Parathyroid adenoma (tissue), 2 donors: ENCODE data around the gene FRAS1.

Experiments used
- H2AFZ ChIP-seq: fragments of 300-600 bp; sonication (generic); one replicate; pipeline ENCODE4 v1.7.0; 2017; ENCODE audit warnings: antibody characterized with exemption, mild to moderate bottlenecking
- H3K27ac ChIP-seq: fragments of 300-600 bp; sonication (generic); one replicate; pipeline ENCODE4 v1.7.0; 2017
- H3K27me3 ChIP-seq: fragments of 300-600 bp; sonication (generic); one replicate; pipeline ENCODE4 v1.7.0; 2017; ENCODE audit warnings: low read length; ENCODE audit not compliant: control insufficient read depth, insufficient read depth
- H3K36me3 ChIP-seq: fragments of 300-600 bp; sonication (generic); one replicate; pipeline ENCODE4 v1.7.0; 2017; ENCODE audit warnings: low read length; ENCODE audit not compliant: control insufficient read depth, insufficient read depth
- H3K4me1 ChIP-seq: fragments of 300-600 bp; sonication (generic); one replicate; pipeline ENCODE4 v1.7.0; 2017; ENCODE audit warnings: control low read depth
- H3K4me2 ChIP-seq: fragments of 300-600 bp; sonication (generic); one replicate; pipeline ENCODE4 v1.7.0; 2017; ENCODE audit warnings: low read length
- H3K4me3 ChIP-seq: fragments of 300-600 bp; sonication (generic); one replicate; pipeline ENCODE4 v1.7.0; 2017; ENCODE audit warnings: low read depth, low read length
- H3K79me2 ChIP-seq: fragments of 300-600 bp; sonication (generic); one replicate; pipeline ENCODE4 v1.7.0; 2017; ENCODE audit warnings: control low read depth
- H3K9ac ChIP-seq: fragments of 300-600 bp; sonication (generic); one replicate; pipeline ENCODE4 v1.7.0; 2017; ENCODE audit warnings: mild to moderate bottlenecking
- H3K9me3 ChIP-seq: fragments of 300-600 bp; sonication (generic); one replicate; pipeline ENCODE4 v1.7.0; 2017; ENCODE audit warnings: low read length; ENCODE audit not compliant: control insufficient read depth
- TF ChIP-seq, protein P1 (sequence below): fragments of 300-600 bp; sonication (generic); IDR thresholded peaks from one replicate; pipeline ENCODE4 v1.7.0; 2017; ENCODE audit warnings: antibody characterized with exemption, mild to moderate bottlenecking
- donor health status: primary hyperparathyroidism.

The FRAS1 gene

DNA sequence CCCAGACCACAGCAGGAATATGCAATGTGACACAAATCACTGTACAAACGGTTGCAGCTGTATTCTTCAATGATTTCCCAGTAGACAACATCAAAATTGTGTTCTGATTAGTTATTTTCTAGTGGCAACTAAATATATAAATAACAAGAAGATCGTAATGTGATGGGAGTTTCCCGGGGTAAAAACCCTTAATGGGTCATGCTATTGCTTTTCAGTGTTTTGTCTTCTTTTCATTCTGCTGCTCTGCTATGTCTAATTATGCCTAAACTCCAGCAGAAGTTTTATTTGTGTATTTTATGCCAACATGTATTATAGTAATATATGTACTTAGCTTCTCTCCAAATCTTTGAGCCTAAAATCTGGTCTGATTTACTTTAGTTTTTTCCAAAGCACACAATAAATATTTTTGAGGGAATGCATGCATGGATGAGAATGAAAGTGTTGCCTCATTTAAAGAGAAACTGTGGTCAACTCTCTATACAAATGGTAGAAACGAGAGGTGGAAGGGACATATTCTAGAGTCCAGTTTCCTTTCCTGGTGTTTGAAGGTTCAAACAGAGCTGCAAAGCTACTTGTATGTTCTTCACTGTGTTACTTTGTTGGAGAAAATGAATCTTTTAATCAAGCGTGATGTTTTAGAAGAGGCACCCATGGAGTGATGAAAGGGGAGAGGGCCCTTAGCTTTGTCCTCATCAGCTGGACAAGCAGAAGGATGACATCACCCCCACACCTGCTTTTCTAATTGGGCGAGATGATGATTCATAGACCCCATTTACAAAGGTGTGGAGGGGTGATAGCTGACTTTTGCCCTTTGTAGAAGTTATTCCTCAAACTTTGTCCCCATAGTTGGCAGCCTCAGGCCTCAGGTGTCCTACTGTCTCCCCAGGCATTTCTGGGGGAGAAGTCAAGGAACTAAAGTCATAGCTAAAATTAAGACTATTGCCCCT lies 129.7 kb downstream of the FRAS1 start:
- Histone ChIP-seq H3K27ac (no peak overlapping the region), H3K27me3 (no peaks in the 10 kb centered on the region), H2AFZ (no peak overlapping the region), H3K79me2 (no peaks in the 10 kb centered on the region), H3K4me3 (no peak overlapping the region), H3K36me3 (no peaks in the 10 kb centered on the region), H3K9me3 (no peaks in the 10 kb centered on the region), H3K4me2 (no peak overlapping the region), H3K9ac (no peak overlapping the region), H3K4me1 (no peaks in the 10 kb centered on the region)
- TF ChIP-seq, protein P1, sequence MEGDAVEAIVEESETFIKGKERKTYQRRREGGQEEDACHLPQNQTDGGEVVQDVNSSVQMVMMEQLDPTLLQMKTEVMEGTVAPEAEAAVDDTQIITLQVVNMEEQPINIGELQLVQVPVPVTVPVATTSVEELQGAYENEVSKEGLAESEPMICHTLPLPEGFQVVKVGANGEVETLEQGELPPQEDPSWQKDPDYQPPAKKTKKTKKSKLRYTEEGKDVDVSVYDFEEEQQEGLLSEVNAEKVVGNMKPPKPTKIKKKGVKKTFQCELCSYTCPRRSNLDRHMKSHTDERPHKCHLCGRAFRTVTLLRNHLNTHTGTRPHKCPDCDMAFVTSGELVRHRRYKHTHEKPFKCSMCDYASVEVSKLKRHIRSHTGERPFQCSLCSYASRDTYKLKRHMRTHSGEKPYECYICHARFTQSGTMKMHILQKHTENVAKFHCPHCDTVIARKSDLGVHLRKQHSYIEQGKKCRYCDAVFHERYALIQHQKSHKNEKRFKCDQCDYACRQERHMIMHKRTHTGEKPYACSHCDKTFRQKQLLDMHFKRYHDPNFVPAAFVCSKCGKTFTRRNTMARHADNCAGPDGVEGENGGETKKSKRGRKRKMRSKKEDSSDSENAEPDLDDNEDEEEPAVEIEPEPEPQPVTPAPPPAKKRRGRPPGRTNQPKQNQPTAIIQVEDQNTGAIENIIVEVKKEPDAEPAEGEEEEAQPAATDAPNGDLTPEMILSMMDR, result no peak

DNA sequence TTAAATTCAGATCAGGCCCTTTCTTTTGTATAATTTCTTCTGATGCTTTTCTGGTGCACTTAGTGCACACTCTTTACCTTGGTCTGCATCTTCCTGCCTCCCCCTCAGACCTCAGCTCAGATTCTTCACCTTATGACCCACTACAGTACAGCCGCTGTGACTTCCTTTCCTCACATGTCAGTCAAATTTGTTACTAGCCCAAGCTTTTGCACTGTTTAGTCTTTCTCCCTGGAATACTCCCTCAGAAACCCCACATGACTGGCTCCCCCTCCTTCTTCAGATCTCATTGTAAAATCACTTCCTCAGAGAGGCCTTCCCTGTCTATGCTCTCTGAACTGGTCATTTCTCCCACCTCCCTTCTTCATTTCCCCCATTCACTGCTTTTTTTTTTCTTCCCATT lies 132.9 kb downstream of the FRAS1 start:
- Histone ChIP-seq H3K9me3 (no peaks in the 10 kb centered on the region), H3K4me3 (no peak overlapping the region), H3K9ac (no peak overlapping the region), H3K36me3 (no peaks in the 10 kb centered on the region), H3K4me2 (no peak overlapping the region), H3K4me1 (no peaks in the 10 kb centered on the region), H3K79me2 (no peaks in the 10 kb centered on the region), H2AFZ (no peak overlapping the region), H3K27ac (no peak overlapping the region), H3K27me3 (no peaks in the 10 kb centered on the region)
- TF ChIP-seq, protein P1, result no peak

DNA sequence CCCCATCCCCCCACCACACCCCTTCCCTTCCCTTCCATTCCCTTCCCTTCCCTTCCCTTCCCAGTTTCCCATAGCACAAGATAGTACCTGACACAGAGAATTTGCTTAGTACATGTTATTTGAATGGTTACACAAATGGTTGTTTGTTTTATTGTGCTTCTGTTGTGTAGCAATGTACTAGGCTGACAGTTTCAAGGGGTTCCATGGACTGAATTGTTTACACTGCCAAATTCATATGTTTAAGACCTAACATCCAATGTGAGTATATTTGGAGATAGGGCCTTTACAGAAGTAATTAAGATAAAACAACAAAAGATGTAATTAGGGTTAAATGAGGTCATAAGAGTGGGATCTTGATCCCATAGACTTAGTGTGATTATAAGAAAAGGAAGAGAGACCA lies 133.5 kb downstream of the FRAS1 start:
- no peaks in the 10 kb centered on the region for H3K9me3 ChIP-seq
- no peak overlapping the region for H3K4me3 ChIP-seq
- no peak overlapping the region for H3K9ac ChIP-seq
- no peaks in the 10 kb centered on the region for H3K36me3 ChIP-seq
- no peak overlapping the region for H2AFZ ChIP-seq
- no peaks in the 10 kb centered on the region for H3K4me1 ChIP-seq
- H3K27me3 ChIP-seq, result no peaks in the 10 kb centered on the region
- no peaks in the 10 kb centered on the region for H3K79me2 ChIP-seq
- TF ChIP-seq, protein P1, result no peak
- H3K27ac ChIP-seq, result no peak overlapping the region
- no peak overlapping the region for H3K4me2 ChIP-seq

DNA sequence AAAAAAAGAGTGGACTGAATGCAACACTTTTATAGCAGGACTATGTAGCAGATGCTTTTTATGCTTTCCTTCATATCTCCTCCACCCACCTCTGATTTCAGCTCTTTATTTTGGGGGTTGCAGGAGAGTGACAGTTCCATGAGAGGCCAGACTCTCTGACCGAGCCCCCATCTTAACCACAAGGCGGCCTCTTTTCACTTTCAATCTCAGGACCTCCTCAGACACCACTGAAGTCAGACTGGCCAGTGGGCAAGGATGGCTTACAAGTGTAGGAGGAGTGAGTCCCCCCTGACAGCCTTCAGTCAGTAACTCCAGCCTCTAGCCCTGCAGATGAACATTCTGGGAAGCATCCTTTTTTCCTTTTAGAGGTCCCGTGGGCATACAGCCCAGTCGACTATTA lies 140.8 kb downstream of the FRAS1 start:
- Histone ChIP-seq H3K9ac (no peak overlapping the region), H3K4me1 (no peaks in the 10 kb centered on the region), H3K9me3 (no peaks in the 10 kb centered on the region), H3K4me2 (no peak overlapping the region), H3K36me3 (no peaks in the 10 kb centered on the region), H3K27me3 (no peaks in the 10 kb centered on the region), H2AFZ (no peak overlapping the region), H3K79me2 (no peaks in the 10 kb centered on the region), H3K27ac (no peak overlapping the region), H3K4me3 (no peak overlapping the region)
- TF ChIP-seq, protein P1, result no peak

DNA sequence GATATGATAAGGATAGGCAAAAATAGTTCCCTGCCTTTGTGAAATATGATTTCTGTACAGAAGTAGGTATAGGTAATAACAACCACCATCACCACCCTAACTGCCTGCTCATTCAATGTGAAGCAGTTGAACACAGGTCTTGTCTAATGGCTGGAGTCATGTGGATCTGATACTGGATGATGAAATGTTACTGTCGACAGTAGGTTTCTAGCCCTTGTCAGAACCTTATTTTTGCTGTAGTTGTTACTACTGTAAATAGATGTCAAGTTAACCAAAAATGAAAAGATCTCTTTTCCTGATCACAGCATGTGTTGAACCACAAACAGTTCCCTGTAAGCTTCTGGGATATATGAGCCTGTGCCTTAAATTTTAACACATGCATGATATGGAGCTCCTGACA lies 142.9 kb downstream of the FRAS1 start:
- H3K79me2 ChIP-seq, result no peaks in the 10 kb centered on the region
- no peaks in the 10 kb centered on the region for H3K4me1 ChIP-seq
- no peak overlapping the region for H2AFZ ChIP-seq
- H3K27me3 ChIP-seq, result no peaks in the 10 kb centered on the region
- no peaks in the 10 kb centered on the region for H3K36me3 ChIP-seq
- no peak overlapping the region for H3K27ac ChIP-seq
- TF ChIP-seq, protein P1, result no peak
- H3K9me3 ChIP-seq, result no peaks in the 10 kb centered on the region
- H3K4me3 ChIP-seq, result no peak overlapping the region
- H3K4me2 ChIP-seq, result no peak overlapping the region
- no peak overlapping the region for H3K9ac ChIP-seq
